Measurements from ENCODE around the gene BSND. TPM values are rescaled to one million over a fixed set of nuclear protein-coding genes. Genes with fewer than 3 reads are reported as not detected.

The BSND gene
- total RNA-seq, 1 donor from 2014 or later: not detected

DNA sequence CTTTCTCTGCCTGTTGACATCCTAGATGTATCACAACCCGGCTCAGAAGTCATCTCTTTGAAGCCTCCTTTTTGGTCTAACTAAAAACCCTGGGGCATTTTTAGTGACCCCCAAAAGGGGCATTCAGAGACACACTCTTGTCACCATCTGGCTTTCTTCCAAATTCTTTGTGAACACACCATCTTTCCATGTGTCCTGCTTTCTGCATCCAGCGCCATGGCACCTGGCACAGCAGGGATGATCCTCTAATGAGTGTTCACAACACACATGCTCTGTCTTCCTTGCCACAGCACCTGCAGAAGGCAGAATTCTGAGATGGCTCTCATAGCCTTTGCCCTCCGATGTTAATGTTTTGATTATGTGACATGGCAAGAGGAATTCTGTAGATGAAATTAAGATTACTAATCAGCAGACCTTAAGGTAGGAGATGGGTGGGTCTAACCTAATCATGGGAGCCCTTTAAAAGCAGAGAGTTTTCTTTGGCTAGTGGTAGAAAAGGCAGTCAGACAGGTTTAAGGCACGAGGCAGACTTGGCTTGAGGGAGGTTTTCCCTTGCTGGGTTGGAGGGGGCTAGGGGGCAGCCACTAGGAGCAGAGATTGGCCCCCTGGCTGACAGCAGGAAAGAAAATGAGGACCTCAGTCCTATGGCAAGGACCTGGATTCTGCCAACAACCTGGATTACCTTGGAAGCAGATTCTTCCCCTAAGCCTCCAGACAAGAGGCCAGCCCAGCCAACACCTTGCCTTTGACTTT lies 23.2 kb upstream of the BSND start:
- no peak for DNase-seq (ENCODE audit: low read depth)
- no peak overlapping the region for H3K4me3 ChIP-seq (ENCODE audit: low read depth, low read length)
- TF ChIP-seq, protein P1, sequence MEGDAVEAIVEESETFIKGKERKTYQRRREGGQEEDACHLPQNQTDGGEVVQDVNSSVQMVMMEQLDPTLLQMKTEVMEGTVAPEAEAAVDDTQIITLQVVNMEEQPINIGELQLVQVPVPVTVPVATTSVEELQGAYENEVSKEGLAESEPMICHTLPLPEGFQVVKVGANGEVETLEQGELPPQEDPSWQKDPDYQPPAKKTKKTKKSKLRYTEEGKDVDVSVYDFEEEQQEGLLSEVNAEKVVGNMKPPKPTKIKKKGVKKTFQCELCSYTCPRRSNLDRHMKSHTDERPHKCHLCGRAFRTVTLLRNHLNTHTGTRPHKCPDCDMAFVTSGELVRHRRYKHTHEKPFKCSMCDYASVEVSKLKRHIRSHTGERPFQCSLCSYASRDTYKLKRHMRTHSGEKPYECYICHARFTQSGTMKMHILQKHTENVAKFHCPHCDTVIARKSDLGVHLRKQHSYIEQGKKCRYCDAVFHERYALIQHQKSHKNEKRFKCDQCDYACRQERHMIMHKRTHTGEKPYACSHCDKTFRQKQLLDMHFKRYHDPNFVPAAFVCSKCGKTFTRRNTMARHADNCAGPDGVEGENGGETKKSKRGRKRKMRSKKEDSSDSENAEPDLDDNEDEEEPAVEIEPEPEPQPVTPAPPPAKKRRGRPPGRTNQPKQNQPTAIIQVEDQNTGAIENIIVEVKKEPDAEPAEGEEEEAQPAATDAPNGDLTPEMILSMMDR (conservative IDR thresholded peaks at IDR 0.05; ENCODE audit: low read depth, low read length): no peak

DNA sequence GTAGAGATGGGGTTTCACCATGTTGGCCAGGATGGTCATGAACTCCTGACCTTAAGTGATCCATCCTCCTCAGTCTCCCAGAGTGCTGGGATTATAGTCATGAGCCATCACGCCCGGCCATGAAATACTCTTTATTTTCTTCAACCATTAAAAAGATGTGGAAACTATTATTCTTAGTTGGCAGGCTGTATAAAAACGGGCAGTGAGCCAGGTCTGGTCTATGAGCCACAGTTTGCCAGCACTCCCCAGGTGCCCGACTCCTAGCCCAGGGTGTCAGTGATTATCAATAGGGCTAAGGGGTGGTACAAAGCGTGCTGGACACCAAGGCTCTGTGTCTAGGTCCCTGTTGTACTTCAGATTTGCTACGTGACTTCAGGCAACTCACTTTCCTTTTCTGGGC lies 22.0 kb upstream of the BSND start:
- no peak overlapping the region for H3K4me3 ChIP-seq (ENCODE audit: low read depth, low read length)
- DNase-seq (ENCODE audit: low read depth): no peak
- TF ChIP-seq, protein P1 (conservative IDR thresholded peaks at IDR 0.05; ENCODE audit: low read depth, low read length): no peak

DNA sequence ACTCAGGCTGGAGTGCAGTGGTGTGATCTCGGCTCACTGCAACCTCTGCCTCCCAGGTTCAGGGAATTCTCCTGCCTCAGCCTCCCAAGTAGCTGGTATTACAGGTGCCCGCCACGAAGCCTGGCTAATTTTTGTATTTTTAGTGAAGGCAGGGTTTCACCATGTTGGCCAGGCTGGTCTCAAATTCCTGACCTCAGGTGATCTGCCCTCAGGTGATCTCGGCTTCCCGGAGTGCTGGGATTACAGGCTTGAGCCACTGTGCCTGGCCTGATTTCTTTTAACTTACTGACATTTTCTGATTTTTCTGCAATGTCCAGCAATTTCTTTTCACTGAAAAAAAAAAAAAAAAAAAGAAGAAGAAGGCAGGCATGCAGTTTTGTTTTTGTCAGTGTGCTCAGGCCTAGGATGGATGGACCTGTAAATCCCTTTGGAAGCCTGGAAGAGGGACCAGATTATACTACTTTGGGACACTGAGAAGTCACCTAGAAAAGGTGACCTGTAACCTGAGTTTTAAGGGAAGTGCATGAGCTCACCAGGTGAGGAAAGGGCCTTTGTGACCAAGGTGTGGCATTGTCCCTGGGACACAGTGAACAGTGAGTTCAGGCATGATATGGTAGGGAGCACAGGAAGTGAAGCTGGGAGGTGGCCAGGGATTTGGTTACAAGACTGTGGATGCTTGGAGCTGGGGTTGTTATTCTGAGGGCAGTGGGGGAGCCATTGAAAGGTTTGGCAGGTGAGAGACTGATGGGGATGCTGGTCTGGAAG lies 21.0 kb upstream of the BSND start:
- H3K4me3 ChIP-seq (ENCODE audit: low read depth, low read length): no peak overlapping the region
- TF ChIP-seq, protein P1 (conservative IDR thresholded peaks at IDR 0.05; ENCODE audit: low read depth, low read length): no peak
- no peak for DNase-seq (ENCODE audit: low read depth)

DNA sequence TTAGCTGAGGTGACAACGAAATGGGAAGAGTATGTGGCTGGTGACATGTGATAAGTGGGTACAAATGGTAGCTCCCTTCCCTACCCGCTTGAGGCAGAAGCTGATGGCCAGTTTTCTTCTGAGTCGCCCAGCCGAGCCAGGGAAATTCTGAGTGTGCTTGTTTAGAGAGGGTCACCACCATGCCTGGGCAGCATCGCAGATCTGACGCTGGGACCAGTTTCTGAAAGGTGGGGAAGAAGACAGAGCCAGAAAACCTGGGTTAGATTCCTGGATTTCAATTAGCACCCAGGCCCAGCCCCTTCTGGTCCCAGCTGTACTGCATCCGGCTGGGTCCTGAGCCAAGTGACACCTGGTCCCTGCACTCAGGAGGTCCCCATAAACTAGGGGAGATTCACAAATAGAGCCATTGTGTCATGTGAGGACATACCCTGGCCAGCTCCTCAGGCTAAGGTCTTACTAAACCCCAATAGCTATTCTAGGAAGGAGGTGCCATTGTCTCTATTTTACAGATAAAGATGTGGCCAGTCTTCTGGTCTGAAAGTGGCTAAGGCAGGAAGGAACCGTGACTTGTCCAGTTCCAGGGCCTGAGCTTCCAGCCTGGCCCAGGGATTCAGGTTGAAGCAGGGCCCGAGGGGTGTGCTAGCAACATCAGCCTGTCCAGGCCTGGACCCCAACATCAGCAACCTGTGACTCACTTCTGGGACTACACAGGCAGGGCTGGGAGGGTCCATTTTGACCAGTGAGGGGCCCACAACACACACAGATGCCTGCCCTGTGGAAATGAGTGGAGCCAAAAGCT lies 20.0 kb upstream of the BSND start:
- TF ChIP-seq, protein P1 (conservative IDR thresholded peaks at IDR 0.05; ENCODE audit: low read depth, low read length): no peak
- DNase-seq (ENCODE audit: low read depth): no peak

DNA sequence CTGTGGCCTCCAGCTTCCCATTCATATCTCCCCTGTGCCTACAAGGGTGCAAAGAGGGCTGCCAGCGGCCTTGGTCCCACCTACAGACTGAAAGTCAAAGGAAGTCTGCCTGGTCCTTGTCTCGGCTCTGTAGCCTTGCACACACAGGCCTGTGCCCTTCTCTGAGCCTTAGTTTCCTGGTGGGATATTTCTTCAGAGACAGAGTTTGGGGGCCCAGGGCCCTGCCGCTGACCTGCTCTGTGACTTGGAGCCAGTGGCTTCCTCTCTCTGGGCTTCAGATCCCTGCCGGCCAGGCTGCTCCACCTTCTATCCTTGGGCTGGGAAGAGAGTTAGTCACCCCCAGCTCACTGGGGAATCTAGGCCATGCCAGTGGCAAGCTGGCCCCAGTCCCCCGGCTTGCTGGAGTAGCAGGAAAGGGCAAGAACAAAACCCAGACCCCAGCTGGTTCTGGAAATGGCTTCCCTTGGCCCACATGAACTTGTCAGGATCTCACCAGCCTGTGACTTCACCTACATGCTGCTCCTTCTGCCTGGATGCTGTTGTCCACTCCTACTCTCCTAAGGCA lies 19.3 kb upstream of the BSND start:
- H3K4me3 ChIP-seq (ENCODE audit: low read depth, low read length): no peak overlapping the region
- no peak for DNase-seq (ENCODE audit: low read depth)
- TF ChIP-seq, protein P1 (conservative IDR thresholded peaks at IDR 0.05; ENCODE audit: low read depth, low read length): no peak

More for the DNA sequence above, 20.0 kb upstream of the BSND start:
- H3K4me3 ChIP-seq (ENCODE audit: low read depth, low read length): no peak overlapping the region

DNA sequence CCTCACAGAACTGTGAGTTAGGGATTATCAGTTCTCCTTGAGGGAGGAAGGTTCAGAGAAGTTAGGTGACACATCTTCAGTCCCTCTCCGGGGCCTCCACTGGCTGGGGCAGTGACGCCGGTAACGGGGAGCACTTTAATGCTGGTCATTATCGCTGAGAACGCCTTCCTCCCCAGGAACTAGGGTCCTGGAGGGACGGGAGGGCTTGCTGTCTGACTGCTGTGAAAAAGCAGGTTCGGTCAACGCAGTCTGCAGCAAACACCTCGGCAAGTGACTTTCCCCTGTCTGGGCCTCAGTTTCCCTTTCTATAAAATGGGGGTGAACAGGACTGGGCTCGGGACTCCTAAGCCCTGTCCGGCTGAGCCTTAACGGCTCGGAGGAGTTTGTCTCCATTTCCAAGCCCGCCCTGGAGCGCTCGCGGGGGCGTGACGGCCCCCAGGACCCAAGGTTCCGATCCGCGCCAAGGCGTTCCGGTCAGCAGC lies 18.6 kb upstream of the BSND start:
- TF ChIP-seq, protein P1 (conservative IDR thresholded peaks at IDR 0.05; ENCODE audit: low read depth, low read length): no peak
- peak overlapping the region; percentile 53 for H3K4me3 ChIP-seq (ENCODE audit: low read depth, low read length)
- DNase-seq (ENCODE audit: low read depth): no peak
